Heart left ventricle (tissue), 16 donors: ENCODE results near the gene DLG4. TPM values are rescaled to one million over a fixed set of nuclear protein-coding genes. Genes with fewer than 3 reads are reported as not detected.

Experiments used
- ATAC-seq, 4 donors: fragments of 200-7000 bp; cut with Tn5 transposase; one replicate each; pipeline ENCODE4 v1.9.1; 2020 to 2022; ENCODE audit warnings: moderate library complexity in 4 of 4, mild to moderate bottlenecking in 3 of 4, moderate number of reproducible peaks in 1 of 4
- DNase-seq, 5 donors: peaks; one replicate each; pipeline ENCODE4 v3.0.0-alpha.2; 2020
- H3K27ac ChIP-seq, 12 donors: fragments of 200-600 bp; sonication (generic) in 4 of 12; one replicate each; pipeline versions ENCODE4 v1.5.0 to v1.8.0; 2016 to 2022; ENCODE audit warnings: mild to moderate bottlenecking in 2 of 12
- H3K27me3 ChIP-seq, 9 donors: fragments of 200-600 bp; sonication (generic) in 2 of 9; one replicate each; pipeline versions ENCODE4 v1.5.1 to v1.8.0; 2016 to 2022; ENCODE audit warnings: mild to moderate bottlenecking in 3 of 9
- H3K36me3 ChIP-seq, 9 donors: fragments of 200-600 bp; sonication (generic) in 2 of 9; one replicate each; pipeline versions ENCODE4 v1.5.0 to v1.8.0; 2018 to 2022; ENCODE audit warnings: mild to moderate bottlenecking in 2 of 9
- H3K4me1 ChIP-seq, 12 donors: fragments of 200-600 bp; sonication (generic) in 4 of 12; one replicate each; pipeline versions ENCODE4 v1.5.0 to v1.8.0; 2016 to 2022; ENCODE audit warnings: mild to moderate bottlenecking in 3 of 12
- H3K4me3 ChIP-seq, 12 donors: fragments of 200-600 bp; sonication (generic) in 4 of 12; one replicate each; pipeline versions ENCODE4 v1.5.0 to v1.8.0; 2017 to 2022; ENCODE audit warnings: mild to moderate bottlenecking in 9 of 12, moderate library complexity in 4 of 12
- H3K9me3 ChIP-seq, 12 donors: fragments of 200-600 bp; sonication (generic) in 4 of 12; one replicate each; pipeline versions ENCODE4 v1.5.0 to v1.8.0; 2016 to 2022; ENCODE audit warnings: mild to moderate bottlenecking in 1 of 12
- POLR2A ChIP-seq, 2 donors: fragments of 450-650 bp; IDR thresholded peaks; one replicate each; pipeline ENCODE4 v1.6.1; 2017; ENCODE audit warnings: antibody characterized with exemption in 2 of 2, mild to moderate bottlenecking in 2 of 2, moderate library complexity in 2 of 2
- WGBS, 4 donors: extraction: QIAGEN DNeasy Blood & Tissue Kit in 2 of 4; methylation state at CpG; one replicate each; pipeline versions ENCODE4 v1.1.5 to v1.1.7; 2013 to 2018; 5-methylcytosine and 5-hydroxymethylcytosine counted together
- intact Hi-C, 10 donors: fragments of 100-400 bp; cut with DNase I; formaldehyde crosslinking; loops; one replicate each; pipeline versions ENCODE4 v1.11.1 to v1.14.2; 2022
- polyA plus RNA-seq, 2 donors: library from polyadenylated mRNA; stranded (reverse); fragments of 200-250 nt; gene quantifications; one replicate each; pipeline ENCODE4 v1.2.3, GENCODE V29; 2013
- total RNA-seq, 9 donors: library from RNA; depleted of rRNA in 2 of 9; stranded (reverse); fragments of >200 nt in 2 of 9; fragmentation: NEBNext Ultra II Directional in 3 of 9; extraction: Animal tissue kit (Norgen Biotek cat#: 25700) in 3 of 9; gene quantifications; one replicate each; pipeline versions ENCODE4 v1.1.0 to v1.2.4, GENCODE V29; 2016 to 2023
- TF ChIP-seq, protein P1 (sequence below), 12 donors: fragments of 200-600 bp; sonication (generic) in 4 of 12; IDR thresholded peaks; one replicate each; pipeline versions ENCODE4 v1.5.0 to v1.8.0; 2018 to 2022; ENCODE audit warnings: antibody characterized with exemption in 12 of 12, mild to moderate bottlenecking in 5 of 12
- donor health status: ischemic (EF 13 %, LVEDD 7.1; RV severe dilation, severe dysfunction).
- donor health status: healthy with polysubstance abuse.
- donor health status: DM: no; HTN: yes; CAD: no.
- donor health status: DM: no; HTN: no; CAD: no.
- donor health status: ischemic (EF 25% LVEDD 6.9; RV normal size, moderate dysfunction).
- donor health status: ischemic (EF 25% LVEDD 5.7; RV mildly dilated, moderate dysfunction).
- donor health status: healthy.
- donor health status: DM: yes; HTN: yes; CAD: no.
- donor health status: ischemic (EF 35%, LVEDD 5.7; RV mildly dilated, moderate dysfunction).
- donor health status: nonischemic (EF 11% LVEDD 7.7; RV severe dilation, severe dysfunction).
- donor health status: DM: yes; HTN: yes; CAD: no.
- donor health status: PGD.
- donor health status: ischemic (EF 29% LVEDD 5.4; RV normal size, mild dysfunction).
- donor health status: nonischemic (EF 23%, LVEDD 6.1; RV moderate dilation, normal function).

Gene DLG4
- total and polyA plus RNA-seq, 11 donors: 5.3 to 24.3 (median 15.5) TPM

DNA sequence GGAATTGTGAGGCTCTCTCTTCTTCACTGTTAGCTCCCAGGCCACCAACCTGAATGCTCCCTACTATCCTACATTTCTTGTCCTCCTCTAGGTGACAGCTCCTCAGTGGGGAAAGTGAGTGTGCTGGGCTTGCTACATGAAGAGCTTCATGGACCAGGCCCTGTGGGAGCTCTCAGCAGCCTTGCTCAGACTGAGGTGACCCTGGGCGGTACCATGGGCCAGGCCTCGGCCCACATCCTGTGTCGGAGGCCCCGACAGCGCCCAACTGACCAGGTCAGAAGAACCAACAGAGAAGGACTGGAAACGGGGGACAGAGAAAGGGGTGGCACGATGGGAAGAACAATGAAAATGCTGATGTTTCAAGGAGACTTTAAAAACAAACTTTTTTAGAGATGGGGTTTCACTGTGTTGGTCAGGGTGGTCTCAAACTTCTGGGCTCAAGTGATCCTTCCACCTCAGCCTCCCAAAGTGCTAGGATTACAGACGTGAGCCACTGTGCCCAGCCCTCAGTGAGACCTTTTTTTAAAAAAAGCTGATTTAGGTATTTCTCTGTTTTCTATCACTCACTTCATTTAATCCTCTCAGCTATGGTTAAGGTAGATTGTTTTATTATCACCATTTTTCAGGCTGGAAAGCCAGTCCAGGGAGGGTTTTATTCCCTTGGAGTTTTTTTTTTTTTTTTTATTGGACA is 37.3 kb upstream of the DLG4 start:
- TF ChIP-seq, protein P1, sequence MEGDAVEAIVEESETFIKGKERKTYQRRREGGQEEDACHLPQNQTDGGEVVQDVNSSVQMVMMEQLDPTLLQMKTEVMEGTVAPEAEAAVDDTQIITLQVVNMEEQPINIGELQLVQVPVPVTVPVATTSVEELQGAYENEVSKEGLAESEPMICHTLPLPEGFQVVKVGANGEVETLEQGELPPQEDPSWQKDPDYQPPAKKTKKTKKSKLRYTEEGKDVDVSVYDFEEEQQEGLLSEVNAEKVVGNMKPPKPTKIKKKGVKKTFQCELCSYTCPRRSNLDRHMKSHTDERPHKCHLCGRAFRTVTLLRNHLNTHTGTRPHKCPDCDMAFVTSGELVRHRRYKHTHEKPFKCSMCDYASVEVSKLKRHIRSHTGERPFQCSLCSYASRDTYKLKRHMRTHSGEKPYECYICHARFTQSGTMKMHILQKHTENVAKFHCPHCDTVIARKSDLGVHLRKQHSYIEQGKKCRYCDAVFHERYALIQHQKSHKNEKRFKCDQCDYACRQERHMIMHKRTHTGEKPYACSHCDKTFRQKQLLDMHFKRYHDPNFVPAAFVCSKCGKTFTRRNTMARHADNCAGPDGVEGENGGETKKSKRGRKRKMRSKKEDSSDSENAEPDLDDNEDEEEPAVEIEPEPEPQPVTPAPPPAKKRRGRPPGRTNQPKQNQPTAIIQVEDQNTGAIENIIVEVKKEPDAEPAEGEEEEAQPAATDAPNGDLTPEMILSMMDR (IDR thresholded peaks at IDR 0.05): no peak
- TF ChIP-seq POLR2A (IDR thresholded peaks at IDR 0.05): no peak
- Histone ChIP-seq H3K27me3 (peaks cover 6 to 15% (median 11%) of the 10 kb centered on the region in 9 donors), H3K36me3 (peaks cover 0 to 66% (median 58%) of the 10 kb centered on the region in 9 donors), H3K9me3 (no peaks in the 10 kb centered on the region), H3K4me3 (no peak overlapping the region), H3K27ac (no peak overlapping the region), H3K4me1 (peaks cover 0 to 33% (median 22%) of the 10 kb centered on the region in 12 donors)
- DNase-seq (no peak), ATAC-seq (no peak)
- intact Hi-C loops: loop anchor here in 2 of 10 donors (5.0 to 10.0 kb wide), 2 partner anchors 45 to 318 kb away; partner anchors contain the start of gene CD68 (in 1 of the 2)
- 82 to 92% (median 91%) methylated on average over 8 of the region's 8 CpGs for WGBS, 4 donors

DNA sequence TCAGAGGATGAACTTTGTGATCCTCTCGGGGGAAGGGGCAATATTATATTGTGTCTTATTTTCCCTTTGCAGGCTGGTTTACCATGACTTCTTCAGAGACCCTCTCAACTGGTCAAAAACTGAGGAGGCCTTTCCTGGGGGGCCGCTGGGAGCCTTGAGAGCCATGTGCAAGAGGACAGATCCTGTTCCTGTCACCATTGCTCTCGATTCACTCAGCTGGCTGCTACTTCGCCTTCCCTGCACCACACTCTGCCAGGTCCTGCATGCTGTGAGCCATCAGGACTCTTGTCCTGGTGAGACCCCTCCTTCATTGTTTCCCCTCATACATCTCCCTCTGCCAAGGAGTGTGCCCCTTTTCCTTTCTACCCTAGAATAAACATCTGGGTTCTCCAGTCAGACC is 34.9 kb upstream of the DLG4 start:
- Histone ChIP-seq H3K27me3 (no peaks in the 10 kb centered on the region), H3K36me3 (peaks cover 0 to 62% (median 54%) of the 10 kb centered on the region in 9 donors), H3K27ac (no peak overlapping the region), H3K9me3 (no peaks in the 10 kb centered on the region), H3K4me3 (no peak overlapping the region), H3K4me1 (peaks cover 8 to 29% (median 23%) of the 10 kb centered on the region in 12 donors)
- 87 to 94% (median 89%) methylated on average over 4 of the region's 4 CpGs for WGBS, 4 donors
- DNase-seq (no peak), ATAC-seq (no peak)
- TF ChIP-seq POLR2A (IDR thresholded peaks at IDR 0.05): no peak
- TF ChIP-seq, protein P1 (IDR thresholded peaks at IDR 0.05): no peak
- intact Hi-C loops: loop anchor here in 2 of 10 donors (5.0 to 10.0 kb wide), 2 partner anchors 53 to 320 kb away; partner anchors contain the start of genes CD68 (in 1 of the 2) and EIF5A (in 1 of the 2)

DNA sequence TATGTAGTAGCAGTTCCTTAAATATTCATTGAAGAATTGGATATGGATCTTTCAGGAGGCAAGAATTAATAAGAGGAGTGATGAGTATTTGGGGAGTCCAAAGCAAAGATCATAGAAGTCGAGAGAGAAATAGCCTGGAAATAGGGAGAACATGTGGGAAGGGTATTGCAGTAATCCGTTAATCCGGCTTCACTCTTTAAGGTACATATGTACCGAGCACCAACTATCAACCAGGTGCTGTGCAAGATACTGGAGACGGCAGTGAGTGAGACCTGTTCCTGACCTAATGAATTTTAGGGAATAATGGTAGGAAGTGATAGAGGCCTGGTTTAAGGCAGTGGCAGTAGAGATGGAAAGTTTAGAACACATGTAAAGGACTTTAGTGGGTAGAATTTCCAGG is 33.4 kb upstream of the DLG4 start:
- H3K9me3 ChIP-seq: no peaks in the 10 kb centered on the region
- peak overlapping the region; percentile 96 to 100 (median 99) for H3K27ac ChIP-seq
- H3K27me3 ChIP-seq: no peaks in the 10 kb centered on the region
- no peak for DNase-seq
- 73 to 79% (median 75%) methylated on average over 5 of the region's 5 CpGs for WGBS, 4 donors
- no peak for ATAC-seq
- intact Hi-C loops: loop anchor here in 4 of 10 donors (2.0 to 10.0 kb wide), 3 partner anchors 54 to 322 kb away; partner anchors contain the start of genes EIF5A (in 3 of the 4) and CD68 (in 1 of the 4)
- H3K36me3 ChIP-seq: peaks cover 0 to 48% (median 41%) of the 10 kb centered on the region in 9 donors
- H3K4me3 ChIP-seq: peak overlapping the region; percentile 57 to 100 (median 94)
- H3K4me1 ChIP-seq: peaks cover 8 to 42% (median 37%) of the 10 kb centered on the region in 12 donors
- TF ChIP-seq, protein P1 (IDR thresholded peaks at IDR 0.05): no peak
- no peak for TF ChIP-seq POLR2A (IDR thresholded peaks at IDR 0.05)
